KMS-11 (cell line): ENCODE measurements around the gene ERO1A.
A peak's percentile ranks its signal among the peaks of the same experiment; 100 is the strongest.

ENCODE experiments used
- H2AFZ ChIP-seq: fragments of 200-600 bp; sonication (generic); 2 replicates; pipeline ENCODE4 v1.6.1; 2016; ENCODE audit warnings: antibody characterized with exemption, mixed run types, low read depth
- H3K27ac ChIP-seq: fragments of 200-600 bp; sonication (generic); 2 replicates; pipeline ENCODE4 v1.6.1; 2016; ENCODE audit warnings: mild to moderate bottlenecking, mixed run types
- H3K27me3 ChIP-seq: fragments of 200-600 bp; sonication (generic); 2 replicates; pipeline ENCODE4 v1.6.1; 2017; ENCODE audit warnings: mild to moderate bottlenecking, low read depth, mixed run types, moderate library complexity; ENCODE audit not compliant: insufficient read depth
- H3K36me3 ChIP-seq: fragments of 200-600 bp; sonication (generic); 2 replicates; pipeline ENCODE4 v1.6.1; 2017; ENCODE audit warnings: mild to moderate bottlenecking, mixed run types; ENCODE audit not compliant: insufficient read depth
- H3K4me1 ChIP-seq: fragments of 200-600 bp; sonication (generic); 2 replicates; pipeline ENCODE4 v1.6.1; 2016; ENCODE audit warnings: mild to moderate bottlenecking, low read depth, mixed run types; ENCODE audit not compliant: poor library complexity, severe bottlenecking
- H3K4me2 ChIP-seq: fragments of 200-600 bp; sonication (generic); 2 replicates; pipeline ENCODE4 v1.7.0; 2016; ENCODE audit warnings: mild to moderate bottlenecking, mixed run types
- H3K4me3 ChIP-seq: fragments of 200-600 bp; sonication (generic); IDR thresholded peaks from 2 replicates; pipeline ENCODE4 v1.6.1; 2017; ENCODE audit warnings: low read depth, low read length, mixed read lengths; ENCODE audit not compliant: insufficient read depth
- H3K79me2 ChIP-seq: fragments of 200-600 bp; sonication (generic); 2 replicates; pipeline ENCODE4 v1.6.1; 2016; ENCODE audit warnings: low read depth, mixed run types; ENCODE audit not compliant: insufficient read depth
- H3K9ac ChIP-seq: fragments of 200-600 bp; sonication (generic); 2 replicates; pipeline ENCODE4 v1.6.1; 2016; ENCODE audit warnings: mild to moderate bottlenecking, mixed run types
- H4K20me1 ChIP-seq: fragments of 200-600 bp; sonication (generic); 2 replicates; pipeline ENCODE4 v1.6.1; 2016; ENCODE audit warnings: mild to moderate bottlenecking, mixed run types; ENCODE audit not compliant: insufficient read depth
- CTCF ChIP-seq: fragments of 200-600 bp; sonication (generic); conservative IDR thresholded peaks from 2 replicates; pipeline ENCODE4 v1.6.1; 2017; ENCODE audit warnings: low read depth, mild to moderate bottlenecking, antibody characterized with exemption, low read length, moderate library complexity, mixed read lengths

Gene ERO1A

DNA sequence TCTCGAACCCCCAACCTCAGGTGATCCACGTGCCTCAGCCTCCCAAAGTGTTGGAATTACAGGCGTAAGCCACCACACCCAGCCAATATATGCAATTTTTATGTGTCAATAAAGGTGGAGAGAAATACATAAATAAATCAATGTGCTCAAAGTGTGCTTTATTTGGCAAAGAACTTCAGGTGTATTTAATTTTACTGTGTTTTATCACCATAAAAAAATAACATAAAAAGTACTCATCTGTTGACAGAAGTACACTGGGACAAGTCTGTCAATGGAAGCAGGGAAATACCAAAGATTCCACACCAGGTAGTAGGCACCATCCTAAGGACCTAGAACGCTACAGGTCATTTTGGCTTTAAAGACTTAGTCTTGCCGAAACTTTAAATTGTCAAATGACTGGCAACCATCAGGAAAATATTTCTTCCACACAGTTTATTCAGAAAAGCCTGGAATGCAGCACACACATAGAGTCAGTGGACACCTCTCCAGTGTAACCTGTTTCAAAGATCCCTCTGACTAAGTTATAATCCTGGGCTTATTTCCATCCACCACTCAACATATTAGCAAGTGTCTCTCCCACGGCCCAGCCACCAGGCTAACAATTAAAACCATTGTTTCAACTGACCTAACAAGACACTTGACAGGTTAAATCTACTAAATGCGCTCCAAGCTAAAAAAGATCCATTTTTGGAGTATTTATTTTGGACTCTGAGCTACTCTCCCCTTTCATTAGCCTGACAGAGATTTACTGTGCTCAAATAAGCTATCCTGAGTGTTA is 4.2 kb downstream of the ERO1A start:
- no peak overlapping the region for H3K4me2 ChIP-seq
- no peaks in the 10 kb centered on the region for H3K36me3 ChIP-seq
- no peak overlapping the region for H3K4me3 ChIP-seq
- no peak overlapping the region for H3K27ac ChIP-seq
- peaks cover 35% of the 10 kb centered on the region for H3K4me1 ChIP-seq
- no peaks in the 10 kb centered on the region for H3K27me3 ChIP-seq
- H2AFZ ChIP-seq, result no peak overlapping the region
- no peak overlapping the region for H3K9ac ChIP-seq
- H4K20me1 ChIP-seq, result peaks cover 10% of the 10 kb centered on the region
- TF ChIP-seq CTCF, result no peak
- H3K79me2 ChIP-seq, result peaks cover 68% of the 10 kb centered on the region

DNA sequence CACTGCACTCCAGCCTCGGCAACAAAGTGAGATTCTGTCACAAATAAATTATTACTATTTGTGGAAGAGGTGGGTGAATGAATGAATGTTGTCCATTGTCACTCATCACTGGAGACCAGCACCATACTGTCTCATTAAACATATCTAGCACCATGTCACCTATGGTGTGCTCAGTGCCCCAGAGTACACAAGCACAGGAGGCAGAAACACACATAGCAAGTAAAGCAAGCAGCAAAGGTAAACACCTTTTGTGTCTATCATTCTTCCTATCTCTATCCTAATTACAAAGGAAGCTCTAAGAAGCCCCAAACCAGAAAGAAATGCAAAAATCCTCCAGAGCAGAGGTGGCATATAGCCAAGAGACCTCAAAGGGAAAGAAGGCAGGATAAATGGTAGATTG is 9.2 kb downstream of the ERO1A start:
- H2AFZ ChIP-seq, result no peak overlapping the region
- no peak overlapping the region for H3K9ac ChIP-seq
- H3K27me3 ChIP-seq, result no peaks in the 10 kb centered on the region
- no peak overlapping the region for H3K4me2 ChIP-seq
- H3K79me2 ChIP-seq, result peaks cover 63% of the 10 kb centered on the region
- peaks cover 6% of the 10 kb centered on the region for H3K4me1 ChIP-seq
- H4K20me1 ChIP-seq, result 0 out of 2 replicates have a peak, but pooled peaks cover 9% of the 10 kb centered on the region
- no peak overlapping the region for H3K27ac ChIP-seq
- no peak for TF ChIP-seq CTCF
- no peak overlapping the region for H3K4me3 ChIP-seq
- no peaks in the 10 kb centered on the region for H3K36me3 ChIP-seq

DNA sequence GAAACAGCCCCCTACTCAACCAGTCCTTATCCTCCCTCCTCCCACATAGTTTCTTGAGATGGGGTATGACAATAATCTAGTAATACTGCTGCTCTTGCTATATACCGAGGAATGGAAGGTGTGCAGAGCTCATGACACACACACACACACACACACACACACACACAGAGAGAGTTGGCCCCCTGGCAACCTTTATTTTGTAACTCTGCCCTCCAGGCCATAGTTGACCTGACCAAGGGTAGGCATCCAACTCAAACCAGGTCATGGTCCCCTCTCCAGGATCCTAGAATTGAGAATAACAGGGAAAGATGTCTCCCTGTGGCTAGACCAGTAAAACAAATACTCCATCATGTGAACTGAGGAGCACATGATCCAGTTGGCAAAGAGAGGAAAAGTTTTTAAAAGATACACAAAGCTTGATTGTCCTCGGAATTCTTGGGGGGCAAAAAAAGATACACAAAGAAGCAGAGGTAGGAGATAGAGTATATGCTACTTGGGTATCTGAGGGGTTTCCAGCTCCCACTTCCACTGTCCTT is 11.3 kb downstream of the ERO1A start:
- no peak overlapping the region for H3K4me3 ChIP-seq
- no peak for TF ChIP-seq CTCF
- H3K27ac ChIP-seq, result no peak overlapping the region
- H3K9ac ChIP-seq, result no peak overlapping the region
- H3K4me1 ChIP-seq, result no peaks in the 10 kb centered on the region
- no peaks in the 10 kb centered on the region for H3K36me3 ChIP-seq
- H3K4me2 ChIP-seq, result no peak overlapping the region
- H4K20me1 ChIP-seq, result 0 out of 2 replicates have a peak, but pooled peaks cover 9% of the 10 kb centered on the region
- H3K79me2 ChIP-seq, result peaks cover 41% of the 10 kb centered on the region
- H2AFZ ChIP-seq, result no peak overlapping the region
- H3K27me3 ChIP-seq, result no peaks in the 10 kb centered on the region

DNA sequence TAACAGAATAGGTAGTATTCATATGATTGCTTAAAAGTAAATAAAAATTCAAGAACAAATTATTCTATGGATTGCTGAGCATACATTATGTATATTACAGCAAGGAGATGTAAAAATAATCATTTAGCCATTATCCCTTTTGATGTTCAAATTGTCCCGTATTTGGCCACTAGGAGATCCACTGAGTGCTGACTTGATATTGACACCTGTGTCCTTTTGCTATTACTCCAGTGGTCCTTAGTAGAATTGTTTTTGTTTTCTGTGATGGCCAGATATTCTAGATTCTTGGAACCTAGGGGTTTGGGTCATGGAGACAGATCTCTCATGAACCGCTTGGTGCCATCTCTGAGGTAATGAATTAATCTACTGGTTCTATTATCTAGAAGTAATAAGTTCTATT is 16.8 kb downstream of the ERO1A start:
- Histone ChIP-seq H3K36me3 (no peaks in the 10 kb centered on the region), H3K79me2 (peaks cover 7% of the 10 kb centered on the region; the same call in 1 of the 2 replicates), H3K4me3 (no peak overlapping the region), H3K9ac (no peak overlapping the region), H4K20me1 (no peaks in the 10 kb centered on the region), H2AFZ (no peak overlapping the region), H3K4me1 (no peaks in the 10 kb centered on the region), H3K27ac (no peak overlapping the region), H3K27me3 (no peaks in the 10 kb centered on the region), H3K4me2 (no peak overlapping the region)
- TF ChIP-seq CTCF, result peak; percentile 31; the same call in 1 of the 2 replicates
